GM19238 (cell line): ENCODE data around the gene GABRA6.
"Not testable (repeated sequence)": the region's sequence is repeated elsewhere in the genome, so short reads cannot be mapped to it uniquely, and the experiment has no call there.

Experiments used
- DNase-seq: peaks from one replicate; pipeline ENCODE4 v3.0.0; 2011; ENCODE audit warnings: low spot score; ENCODE audit not compliant: insufficient read length

Gene GABRA6

DNA sequence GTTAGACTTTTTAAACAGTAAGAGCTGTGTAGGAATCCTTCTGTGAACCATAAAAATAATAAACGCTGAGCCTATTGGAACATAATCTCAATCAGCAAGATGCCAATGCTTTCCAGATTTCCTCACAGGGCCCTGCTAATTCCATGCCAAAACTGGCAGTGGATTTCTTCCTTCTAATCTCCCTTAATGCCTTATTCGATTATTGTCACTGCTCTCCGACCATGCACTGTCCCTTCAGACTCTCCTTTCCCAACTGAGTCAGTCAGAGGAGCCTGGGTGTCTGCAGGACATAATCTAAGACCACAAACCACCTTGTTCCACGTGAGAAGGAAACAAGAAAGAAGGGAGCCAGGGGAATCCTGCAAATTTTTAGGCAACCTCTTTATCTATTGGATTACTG lies at the start of gene GABRA6:
TSS of gene GABRA6 (plus strand) at position 261 of the 400 bp plus-strand sequence. CDS start 269 bp downstream, outside the sequence.
- DNase-seq = no peak

DNA sequence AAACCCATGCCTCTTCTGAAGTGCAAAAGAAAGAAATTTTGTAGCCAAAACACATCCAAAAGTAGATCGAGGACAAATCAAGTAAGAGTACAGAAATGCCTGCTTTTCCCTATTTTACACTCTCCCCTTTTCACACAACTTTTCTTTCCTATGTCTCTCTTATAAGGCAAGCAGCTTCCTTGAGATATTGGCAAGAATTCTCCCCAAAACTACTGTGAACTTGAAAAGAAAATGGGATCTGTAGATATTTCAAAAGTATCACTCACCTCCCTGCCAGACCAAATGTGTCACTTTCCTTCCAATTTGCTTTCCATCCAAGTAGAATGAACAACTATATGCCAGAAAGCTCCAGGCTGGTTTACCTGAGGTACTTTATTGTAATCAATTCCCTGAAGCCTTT lies 47.9 kb upstream of the GABRA6 start:
- no peak for DNase-seq

DNA sequence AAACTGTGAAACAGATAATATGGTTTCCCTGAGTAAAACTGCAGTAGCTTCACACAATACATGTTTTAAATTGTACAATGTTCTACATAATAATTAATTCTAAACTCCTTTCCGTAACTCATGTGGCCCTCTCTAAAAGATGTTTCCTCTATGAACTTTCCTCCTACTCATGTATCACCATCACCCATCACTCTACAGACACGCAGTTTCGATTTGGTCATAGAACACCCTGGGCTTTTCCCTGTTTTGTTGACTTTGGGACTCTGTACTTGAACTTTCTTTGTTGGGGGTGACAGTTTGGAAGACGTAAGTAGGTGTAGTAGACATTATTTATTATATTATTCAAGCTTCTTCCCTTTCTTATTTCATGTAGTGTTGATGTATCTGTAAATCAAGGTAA lies 44.1 kb upstream of the GABRA6 start:
- no peak for DNase-seq

DNA sequence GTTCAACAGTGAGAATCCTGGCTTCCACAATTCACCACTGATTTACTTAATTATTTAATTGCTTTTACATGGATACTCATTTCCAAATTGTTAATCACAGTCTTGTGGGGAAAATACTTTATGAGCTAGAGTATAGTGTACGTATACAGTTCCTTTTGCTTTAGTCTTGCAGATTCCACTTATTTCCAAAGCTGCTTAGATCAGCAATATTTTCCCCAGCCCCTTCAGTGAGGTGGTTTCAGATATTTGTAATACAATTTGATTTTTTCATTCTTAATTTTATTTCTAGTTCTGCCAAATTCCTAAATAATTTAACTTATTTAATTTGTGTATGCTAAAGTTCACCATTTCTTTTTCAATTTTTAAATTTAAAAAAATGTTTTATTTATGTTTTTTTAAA lies 40.3 kb upstream of the GABRA6 start:
- no peak for DNase-seq

DNA sequence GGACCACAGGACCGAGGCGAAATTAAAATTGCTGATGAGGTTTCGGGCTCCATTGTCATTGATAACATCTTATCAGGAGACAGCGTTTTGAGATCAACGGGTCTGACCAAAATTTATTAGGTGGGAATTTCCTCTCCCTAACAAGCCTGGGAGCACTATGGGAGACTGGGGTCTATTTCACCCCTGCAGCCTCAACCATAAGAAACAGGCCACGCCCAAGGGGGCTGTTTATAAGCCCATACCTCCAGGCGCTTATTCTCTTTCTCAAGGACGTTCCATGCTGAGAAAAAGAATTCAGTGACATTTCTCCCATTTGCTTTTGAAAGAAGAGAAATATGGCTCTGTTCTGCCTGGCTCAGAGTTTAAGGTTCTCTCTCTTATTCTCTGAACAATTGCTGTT lies 33.6 kb upstream of the GABRA6 start:
- DNase-seq = not testable (repeated sequence)

DNA sequence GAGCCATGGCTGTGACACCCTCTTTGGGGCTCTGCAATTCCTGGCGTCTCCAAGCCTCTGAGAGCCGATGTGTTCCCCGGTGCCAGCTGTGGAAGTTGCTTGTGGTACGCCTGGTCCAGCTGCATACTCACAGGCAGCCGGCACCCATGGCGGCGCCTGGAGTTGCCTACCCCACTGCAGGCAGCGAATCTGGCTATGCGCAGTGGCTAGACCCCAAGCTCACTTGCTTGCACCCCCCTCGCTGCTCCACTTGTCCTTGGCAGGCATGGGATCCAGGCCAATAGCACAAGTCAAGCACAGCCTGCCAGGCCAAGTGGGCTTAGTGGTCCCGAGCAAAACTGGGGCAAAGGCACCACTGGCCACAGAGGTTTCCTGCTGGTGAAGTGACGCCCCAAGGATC lies 24.7 kb upstream of the GABRA6 start:
- no peak for DNase-seq

DNA sequence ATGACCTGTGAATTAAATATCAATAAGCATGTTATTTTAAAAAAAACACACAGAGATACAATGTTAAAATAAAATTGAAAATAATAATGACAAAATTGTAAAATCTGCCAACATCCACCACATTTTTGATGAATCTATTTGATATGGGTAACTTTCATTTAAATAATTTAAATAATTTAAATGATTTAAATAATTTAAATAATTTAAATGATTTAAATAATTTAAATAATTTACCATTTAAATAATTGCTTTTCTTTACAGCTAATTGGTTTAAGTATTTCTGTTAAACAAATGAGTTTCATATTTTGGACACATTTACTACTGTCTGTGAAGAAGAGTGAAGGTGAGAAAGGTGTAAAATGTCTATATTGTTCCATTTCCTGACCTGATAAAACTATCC lies 22.1 kb upstream of the GABRA6 start:
- no peak for DNase-seq

DNA sequence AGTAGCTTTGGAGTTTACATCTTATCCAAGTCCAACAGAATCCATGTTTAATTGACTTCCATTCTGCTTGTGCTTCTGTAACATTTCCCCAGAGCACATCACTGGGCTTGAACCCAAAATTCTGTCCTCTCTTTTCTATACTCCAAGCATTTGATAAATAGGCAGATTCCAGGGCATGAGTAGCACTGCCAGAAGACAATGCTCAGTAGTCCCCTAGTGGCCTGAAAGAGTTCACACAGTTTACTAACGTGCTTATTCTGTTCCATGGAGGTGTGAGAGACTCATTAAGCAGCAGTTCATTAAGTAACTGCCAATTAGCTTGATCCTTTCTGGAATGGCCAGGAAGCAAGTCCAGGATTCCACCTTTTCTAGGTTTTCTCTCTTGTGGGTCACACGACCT lies 9.4 kb upstream of the GABRA6 start:
- no peak for DNase-seq

DNA sequence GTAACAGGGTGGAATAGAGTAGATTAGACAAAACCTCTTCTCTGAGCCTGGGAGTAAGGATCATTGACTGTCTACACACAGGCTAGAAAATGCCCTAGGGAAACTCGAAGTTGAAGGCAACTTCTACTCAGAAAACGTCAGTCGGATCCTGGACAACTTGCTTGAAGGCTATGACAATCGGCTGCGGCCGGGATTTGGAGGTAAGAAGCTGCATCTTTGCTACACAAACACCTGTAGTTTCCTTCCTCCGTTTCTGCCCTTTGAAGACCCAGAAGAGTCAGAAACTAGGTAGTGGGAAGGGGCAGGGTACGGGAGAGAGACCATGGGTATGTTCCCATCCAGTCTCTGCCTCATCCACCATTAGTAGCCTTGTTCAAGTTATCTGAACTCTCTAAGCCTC lies 628 bp downstream of the GABRA6 start:
- no peak for DNase-seq

DNA sequence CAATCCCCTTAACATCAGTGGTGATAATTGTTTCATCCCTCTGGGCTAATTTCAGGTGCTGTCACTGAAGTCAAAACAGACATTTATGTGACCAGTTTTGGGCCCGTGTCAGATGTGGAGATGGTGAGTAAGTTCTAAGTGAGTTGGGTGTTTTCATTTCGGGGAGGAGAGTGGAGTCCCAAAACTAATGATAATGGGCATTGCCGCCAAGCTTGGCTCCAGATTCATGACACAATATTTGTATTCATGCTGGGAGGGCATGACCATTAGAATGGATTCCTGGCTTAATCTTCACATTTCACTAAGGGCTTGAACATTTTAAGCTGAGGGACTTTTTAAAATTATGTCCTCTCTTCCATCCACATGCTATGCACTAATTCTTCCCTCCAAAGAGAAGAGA lies 1.4 kb downstream of the GABRA6 start:
- DNase-seq = no peak

DNA sequence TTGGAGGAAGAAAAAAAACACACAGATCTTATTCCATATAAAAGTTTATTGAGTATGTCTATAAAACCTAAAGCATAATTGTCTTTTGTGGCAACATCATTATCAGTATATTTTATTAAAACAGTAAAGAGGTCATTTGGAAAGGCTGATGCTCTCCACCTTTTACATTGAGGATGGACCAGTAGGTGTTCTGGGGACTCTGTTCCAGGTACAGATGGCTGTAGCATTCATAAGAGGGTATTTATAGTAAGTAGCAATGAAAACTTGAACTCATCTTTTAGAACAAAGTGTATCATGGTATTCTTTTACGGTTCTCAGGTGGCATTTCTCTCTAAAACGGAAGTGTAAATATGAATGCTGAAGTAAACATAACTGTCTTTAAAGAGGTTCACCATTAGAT lies 1.8 kb downstream of the GABRA6 start:
- no peak for DNase-seq

DNA sequence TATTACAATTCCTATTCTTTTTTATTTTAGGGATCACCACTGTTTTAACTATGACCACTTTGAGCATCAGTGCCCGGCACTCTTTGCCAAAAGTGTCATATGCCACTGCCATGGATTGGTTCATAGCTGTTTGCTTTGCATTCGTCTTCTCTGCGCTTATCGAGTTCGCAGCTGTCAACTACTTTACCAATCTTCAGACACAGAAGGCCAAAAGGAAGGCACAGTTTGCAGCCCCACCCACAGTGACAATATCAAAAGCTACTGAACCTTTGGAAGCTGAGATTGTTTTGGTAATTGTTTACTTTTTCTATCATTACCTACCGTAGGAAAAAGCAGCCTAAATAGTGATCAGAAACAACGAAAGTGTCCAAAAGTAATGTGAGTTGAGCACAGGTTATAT lies 6.4 kb downstream of the GABRA6 start:
- DNase-seq = no peak

DNA sequence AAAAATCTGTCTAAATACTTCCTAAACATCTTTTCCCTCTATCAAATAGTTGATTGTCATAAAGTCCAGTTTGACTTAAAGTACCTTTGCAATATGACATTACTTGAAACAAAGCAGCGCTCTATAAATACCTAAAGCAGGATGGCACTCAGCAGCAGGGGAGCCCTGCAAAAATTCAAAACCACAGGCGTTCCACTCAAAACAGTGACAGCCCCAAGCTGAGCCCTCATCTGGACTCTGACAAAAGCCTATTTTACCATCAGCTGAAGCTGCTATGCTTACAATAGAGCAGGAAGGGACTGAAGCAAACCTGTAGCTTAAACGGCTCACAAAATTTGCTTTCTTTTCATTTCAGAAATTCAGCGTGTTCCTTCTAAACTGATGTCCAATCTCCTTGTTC lies 11.5 kb downstream of the GABRA6 start:
- DNase-seq = no peak

DNA sequence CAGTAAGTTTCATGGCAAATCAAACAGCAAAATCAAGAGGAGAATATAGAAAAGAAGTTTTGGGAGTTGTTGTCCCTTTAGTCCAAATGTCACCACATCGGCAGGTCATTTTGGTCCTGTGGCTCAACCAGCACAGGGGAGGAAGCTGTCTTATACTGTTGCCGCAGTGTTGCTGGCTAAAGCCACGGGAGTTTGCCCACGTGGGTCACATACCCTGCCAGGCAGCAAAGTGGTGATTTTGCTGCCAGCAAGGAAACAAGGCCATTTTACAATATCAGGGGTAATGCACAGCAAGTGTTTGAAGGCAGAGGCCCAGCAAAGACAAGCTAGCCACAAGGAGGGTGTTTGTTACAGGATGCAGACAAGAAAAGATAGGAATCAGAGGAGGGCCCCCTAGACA lies 14.5 kb downstream of the GABRA6 start:
- DNase-seq = no peak

DNA sequence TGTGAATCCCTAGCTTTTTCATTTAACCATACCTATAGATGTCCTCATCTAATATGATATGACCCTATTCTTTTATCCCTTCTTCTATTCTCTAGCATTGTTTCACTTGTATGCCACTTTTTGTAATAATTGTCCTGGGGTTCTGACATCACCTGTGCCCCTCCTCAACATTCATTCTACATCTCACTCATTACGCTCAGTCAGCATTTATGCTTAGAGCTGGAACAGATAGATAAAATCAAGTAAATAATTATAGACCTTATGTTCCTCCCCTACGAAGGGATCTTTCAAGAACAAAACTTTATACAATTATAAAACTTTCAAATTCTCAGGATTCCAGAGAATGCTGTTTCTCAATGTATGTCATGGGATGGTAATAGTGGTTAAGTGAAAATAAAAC lies 18.0 kb downstream of the GABRA6 start:
- no peak for DNase-seq

DNA sequence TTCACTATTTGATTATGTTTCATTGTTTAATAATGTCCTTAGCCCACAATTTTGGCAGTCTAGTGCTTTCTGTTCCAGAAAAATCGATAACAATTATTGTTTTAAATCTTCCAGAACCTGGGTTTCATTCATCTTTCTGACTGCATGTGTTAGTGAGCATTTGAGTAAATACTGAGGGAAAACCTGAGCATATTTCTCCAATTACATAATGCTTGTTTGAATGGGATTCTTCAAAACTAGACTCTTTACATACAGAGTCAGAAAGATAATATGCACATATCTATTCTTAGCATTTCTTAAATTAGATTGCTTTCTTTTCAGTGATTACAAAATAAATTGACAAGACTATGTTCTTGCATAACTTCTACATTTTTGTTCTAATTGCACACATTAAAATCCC lies 21.9 kb downstream of the GABRA6 start:
- no peak for DNase-seq

DNA sequence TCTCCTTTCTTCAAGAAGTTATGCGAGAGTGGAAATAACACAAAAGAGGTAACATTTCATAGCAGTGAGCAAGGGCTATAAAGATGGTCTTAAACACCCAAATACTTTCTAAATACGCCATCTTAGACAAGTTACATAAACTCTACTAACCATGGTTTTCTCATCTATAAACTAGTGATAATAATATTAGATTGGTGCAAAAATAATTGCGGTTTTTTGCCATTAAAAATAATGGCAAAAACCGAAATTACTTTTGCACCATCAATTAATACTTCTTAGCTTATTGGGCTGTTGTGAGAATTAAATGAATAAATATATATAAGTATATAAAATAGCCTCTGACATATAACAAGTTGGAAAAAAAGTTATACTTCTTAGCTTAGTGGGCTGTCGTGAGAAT lies 23.7 kb downstream of the GABRA6 start:
- DNase-seq = no peak

DNA sequence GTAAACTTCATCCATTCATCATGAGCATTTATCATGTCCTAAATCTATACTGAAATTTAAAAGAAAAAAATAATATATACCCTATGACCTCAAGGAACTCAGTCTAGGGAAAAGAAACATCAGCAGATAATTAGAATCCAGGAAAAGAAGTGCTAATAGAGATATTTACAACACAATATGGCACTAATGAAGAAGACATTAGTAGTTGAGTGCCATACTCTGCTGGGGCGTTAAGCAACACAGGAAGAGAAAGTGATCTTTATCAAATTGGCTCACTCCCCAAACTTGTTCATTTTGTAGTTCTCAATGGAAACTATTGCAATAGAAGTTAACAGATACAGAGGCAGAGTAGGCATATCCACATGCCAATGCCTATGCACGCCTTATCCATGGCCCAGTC lies 27.5 kb downstream of the GABRA6 start:
- DNase-seq = no peak

DNA sequence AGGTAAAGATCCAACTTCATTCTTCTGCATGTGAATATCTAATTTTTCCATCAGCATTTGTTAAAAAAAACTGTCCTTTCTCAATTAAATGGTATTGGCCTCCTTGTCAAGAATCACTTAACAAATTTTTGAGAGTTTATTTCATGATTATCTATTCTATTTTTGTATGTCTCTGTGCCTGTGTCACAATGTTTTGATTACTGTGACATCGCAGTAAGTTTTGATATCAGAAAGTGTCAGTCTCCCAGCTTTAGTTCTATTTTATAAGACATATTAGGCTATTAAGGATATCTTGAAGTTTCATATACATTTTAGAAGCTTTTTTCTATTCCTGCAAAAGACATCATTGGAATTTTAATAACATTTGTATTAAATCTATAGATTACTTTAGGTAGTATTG lies 33.6 kb downstream of the GABRA6 start:
- DNase-seq = no peak

DNA sequence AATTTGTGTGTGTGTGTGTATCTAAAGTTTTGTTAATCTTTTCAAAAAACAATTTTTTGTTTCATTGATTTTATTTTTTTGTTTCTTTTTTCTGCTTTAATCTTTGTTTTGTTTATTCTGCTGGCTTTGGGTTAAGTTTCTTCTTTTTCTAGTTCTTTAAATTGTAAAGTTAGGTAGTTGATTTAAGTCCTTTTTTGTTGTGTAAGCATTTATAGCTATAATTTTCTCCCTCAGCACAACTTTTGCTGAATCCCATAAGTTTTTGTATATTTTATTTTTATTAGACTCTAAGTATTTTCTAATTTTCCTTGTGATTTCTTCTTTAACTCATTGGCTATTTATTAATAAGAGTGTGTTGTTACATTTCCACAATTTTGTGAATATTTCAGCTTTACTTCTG lies 34.9 kb downstream of the GABRA6 start:
- DNase-seq = no peak

DNA sequence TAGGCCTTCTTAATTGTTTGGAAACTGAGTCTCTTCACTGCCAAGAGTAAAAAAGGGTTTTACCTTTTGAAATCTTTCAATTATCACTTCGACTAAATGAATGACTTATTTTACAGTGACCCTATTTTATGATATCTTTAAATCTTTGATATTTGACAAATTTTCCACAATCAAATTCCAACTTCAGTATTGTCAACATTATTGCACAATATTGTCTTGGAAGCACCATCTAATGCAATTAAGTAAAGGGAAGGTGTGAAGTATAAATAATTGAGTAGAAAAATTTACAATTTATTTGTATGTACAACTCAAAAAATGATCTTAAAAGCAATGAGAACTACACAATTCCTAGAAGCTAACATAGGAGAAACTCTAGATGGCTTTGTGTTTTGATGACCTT lies 49.2 kb downstream of the GABRA6 start:
- no peak for DNase-seq

DNA sequence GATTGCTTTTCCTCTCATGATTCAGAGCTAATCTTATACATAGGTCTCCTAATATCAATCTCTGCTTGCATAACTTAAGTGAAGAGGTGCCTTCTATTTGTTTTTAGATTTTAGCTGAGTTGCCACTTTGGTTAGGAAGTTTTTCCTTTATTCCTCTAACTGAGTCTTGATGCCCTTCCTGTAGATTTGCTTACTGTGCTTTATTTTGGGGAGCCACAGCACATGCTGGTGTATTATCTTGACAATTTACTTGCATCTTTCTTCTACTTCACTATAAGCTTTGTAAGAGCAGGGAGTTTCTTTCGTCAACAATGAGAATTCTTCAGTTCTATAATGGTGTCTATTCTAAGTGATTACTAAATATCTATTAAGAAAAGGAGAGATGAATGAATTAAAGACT lies 54.9 kb downstream of the GABRA6 start:
- no peak for DNase-seq

DNA sequence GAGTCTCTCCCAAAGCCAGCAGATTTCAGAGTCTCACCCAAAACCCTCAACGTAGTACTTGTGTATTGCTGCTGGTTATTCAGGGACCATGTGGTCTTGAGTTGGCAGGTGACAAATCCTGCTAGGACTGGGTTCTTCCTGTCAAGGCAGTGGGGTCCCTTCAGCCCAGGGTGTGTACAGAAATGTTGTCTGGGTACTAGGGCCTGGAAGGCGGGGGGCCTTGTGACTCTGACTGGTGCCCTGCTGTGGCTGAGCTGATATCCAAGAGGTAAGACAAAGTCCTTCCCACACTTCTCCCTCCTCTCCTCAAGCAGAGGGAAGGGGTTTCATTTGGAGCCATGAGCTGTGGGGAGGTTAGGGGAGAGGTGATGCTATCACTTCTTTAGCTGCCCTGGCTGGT lies 58.8 kb downstream of the GABRA6 start:
- DNase-seq = no peak

DNA sequence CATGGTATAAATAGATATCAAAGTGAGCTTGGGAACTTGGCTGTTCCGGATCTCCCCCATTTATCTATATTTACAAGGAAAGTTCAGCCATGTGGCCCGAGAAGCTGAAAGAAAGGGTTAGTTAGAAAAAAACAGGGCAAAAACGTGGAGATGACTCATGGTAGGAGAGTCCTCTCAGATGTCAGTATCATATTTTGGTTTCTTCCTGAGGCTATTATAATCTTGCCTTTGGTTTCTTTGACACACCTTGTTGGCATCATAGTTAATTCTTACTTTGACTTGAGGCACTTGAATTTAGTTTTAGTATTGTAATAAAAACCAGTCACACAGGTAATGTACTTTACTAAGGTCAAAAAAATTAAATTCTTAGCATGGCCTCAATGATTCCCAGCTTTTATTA lies 59.9 kb downstream of the GABRA6 start:
- no peak for DNase-seq

DNA sequence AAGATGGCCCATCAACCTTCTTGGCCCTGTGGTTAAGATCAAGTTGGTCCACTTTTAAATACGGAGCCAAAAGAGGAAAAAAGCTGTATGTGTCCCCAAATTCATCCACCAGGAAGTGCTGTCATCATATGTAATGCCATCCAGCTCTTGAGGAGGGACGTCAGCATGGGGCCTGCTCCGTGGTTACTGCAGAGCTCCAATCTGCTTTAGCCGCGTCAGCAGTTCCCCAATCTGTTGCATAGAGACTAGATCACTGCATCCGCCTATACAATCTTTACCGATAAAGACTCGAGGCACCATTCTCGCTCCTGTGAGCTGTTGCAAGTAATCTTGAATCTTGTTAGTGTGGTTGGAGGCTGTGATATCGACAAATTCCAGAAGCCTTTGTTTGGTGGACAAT lies 65.7 kb downstream of the GABRA6 start:
- DNase-seq = no peak
